Right cardiac atrium (tissue), 5 donors: Measurements from ENCODE around the gene GJB2. TPM values are rescaled to one million over a fixed set of nuclear protein-coding genes. Genes with fewer than 3 reads are reported as not detected.

ENCODE experiments used
- ATAC-seq, 2 donors: fragments of 200-7000 bp; cut with Tn5 transposase; one replicate each; pipeline versions ENCODE4 v1.8.0 to v1.9.1; 2020; ENCODE audit warnings: moderate library complexity in 2 of 2, mild to moderate bottlenecking in 1 of 2
- DNase-seq, 3 donors: peaks; one replicate each; pipeline ENCODE4 v3.0.0-alpha.2; 2020
- H3K27ac ChIP-seq: one replicate; pipeline ENCODE4 v1.5.1; 2013; ENCODE audit warnings: mild to moderate bottlenecking, low read length, control low read depth, moderate library complexity
- H3K27me3 ChIP-seq: one replicate; pipeline ENCODE4 v1.6.1; 2013; ENCODE audit not compliant: control insufficient read depth, insufficient read depth
- H3K4me1 ChIP-seq: one replicate; pipeline ENCODE4 v1.6.1; 2013; ENCODE audit warnings: low read length; ENCODE audit not compliant: control insufficient read depth, insufficient read depth
- H3K4me3 ChIP-seq: one replicate; pipeline ENCODE4 v1.5.1; 2013; ENCODE audit warnings: low read length, control low read depth
- H3K9me3 ChIP-seq: one replicate; pipeline ENCODE4 v1.6.1; 2013; ENCODE audit warnings: low read length; ENCODE audit not compliant: control insufficient read depth
- WGBS: extraction: QIAGEN DNeasy Blood & Tissue Kit; methylation state at CpG from one replicate; pipeline ENCODE4 v1.1.7; 2013; 5-methylcytosine and 5-hydroxymethylcytosine counted together
- intact Hi-C, 4 donors: fragments of 100-400 bp; cut with DNase I; formaldehyde crosslinking; loops; one replicate each; pipeline versions ENCODE4 v1.11.0 to v1.14.0; 2022 to 2023
- polyA plus RNA-seq: library from polyadenylated mRNA; stranded (reverse); fragments of 200-250 nt; gene quantifications from one replicate; pipeline ENCODE4 v1.2.3, GENCODE V29; 2013
- total RNA-seq, 4 donors: library from RNA; stranded (reverse); fragmentation: NEBNext Ultra II Directional; extraction: Animal tissue kit (Norgen Biotek cat#: 25700); gene quantifications; one replicate each; pipeline ENCODE4 v1.2.1, GENCODE V29; 2021
- donor health status: healthy with polysubstance abuse.
- donor health status: DM: no; HTN: yes; CAD: no.
- donor health status: DM: no; HTN: no; CAD: no.
- donor health status: DM: no; HTN: yes; CAD: no; lungs with severe emphysema.
- donor health status: DM: yes; HTN: yes; CAD: no.

The GJB2 gene
- total and polyA plus RNA-seq, 5 donors: 0.09 to 0.20 TPM; not detected in 3

DNA sequence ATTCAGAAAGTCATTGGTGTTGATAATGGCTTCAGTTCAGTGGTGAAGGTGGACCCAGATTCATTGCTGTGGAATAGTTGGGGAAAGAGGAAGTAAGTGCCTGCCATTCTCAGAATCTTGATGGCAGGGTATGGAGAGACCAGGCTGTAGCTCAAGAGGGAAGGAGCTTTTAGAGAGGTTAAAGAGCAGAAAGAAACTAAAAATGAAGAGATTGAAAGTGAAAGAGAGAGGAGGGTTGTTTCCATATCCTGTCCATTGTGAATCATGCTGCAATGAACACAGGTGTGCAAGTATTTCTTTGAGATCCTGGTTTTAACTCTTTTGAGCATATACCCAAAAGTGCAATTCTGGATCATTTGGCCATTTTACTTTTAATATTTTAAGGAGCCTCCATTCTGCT is 26.8 kb upstream of the GJB2 start:
- Histone ChIP-seq H3K4me3 (no peak overlapping the region), H3K4me1 (no peaks in the 10 kb centered on the region), H3K27me3 (no peaks in the 10 kb centered on the region), H3K27ac (no peak overlapping the region), H3K9me3 (no peaks in the 10 kb centered on the region)
- DNase-seq (no peak), ATAC-seq (no peak)
- intact Hi-C loops: no loop called here

DNA sequence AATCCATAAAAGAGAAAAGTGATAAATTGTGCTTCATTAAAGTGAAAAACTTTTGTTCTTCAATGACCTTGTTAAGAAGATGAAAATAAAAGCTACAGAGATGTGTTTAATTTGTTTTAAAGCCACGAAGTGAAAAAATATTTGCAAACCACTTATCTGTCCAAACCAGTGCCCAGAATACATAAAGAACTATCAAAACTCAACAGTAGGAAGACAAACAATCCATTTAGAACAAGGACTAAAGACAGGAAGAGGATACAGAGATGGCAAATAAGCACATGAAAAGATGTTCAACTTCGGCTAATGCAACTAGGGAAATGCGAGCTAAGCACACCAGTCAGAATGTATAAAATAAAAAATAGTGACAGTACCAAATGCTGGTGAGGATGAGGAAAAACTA is 24.4 kb upstream of the GJB2 start:
- no peak overlapping the region for H3K27ac ChIP-seq
- intact Hi-C loops: no loop called here
- no peaks in the 10 kb centered on the region for H3K27me3 ChIP-seq
- no peak overlapping the region for H3K4me3 ChIP-seq
- WGBS: 64% methylated on average over 3 of the region's 3 CpGs
- ATAC-seq: no peak
- H3K4me1 ChIP-seq: no peaks in the 10 kb centered on the region
- DNase-seq: no peak
- no peaks in the 10 kb centered on the region for H3K9me3 ChIP-seq

DNA sequence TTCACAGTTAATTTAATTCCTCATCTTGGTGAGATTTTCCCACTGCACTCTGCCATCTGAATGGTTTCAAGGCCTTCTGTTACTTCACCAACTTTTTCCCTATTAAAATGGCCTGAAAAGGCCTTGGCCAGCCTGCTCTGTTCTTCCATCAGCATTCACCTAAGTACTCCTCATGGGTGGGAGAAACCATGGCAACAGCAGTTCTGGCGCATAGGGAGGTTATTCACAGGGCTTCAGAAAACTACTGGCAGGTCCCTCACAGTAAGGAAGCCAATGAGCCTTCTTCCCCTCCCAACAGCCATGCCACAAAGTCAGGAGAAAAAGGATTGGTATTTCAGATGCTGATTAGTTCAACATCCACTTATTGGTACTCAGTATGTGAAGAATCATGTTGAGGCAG is 17.2 kb upstream of the GJB2 start:
- H3K27me3 ChIP-seq: no peaks in the 10 kb centered on the region
- H3K27ac ChIP-seq: no peak overlapping the region
- H3K4me3 ChIP-seq: no peak overlapping the region
- H3K4me1 ChIP-seq: no peaks in the 10 kb centered on the region
- no peaks in the 10 kb centered on the region for H3K9me3 ChIP-seq
- ATAC-seq (no peak), DNase-seq (no peak)
- intact Hi-C loops: no loop called here
- WGBS: 80% methylated on average over 1 of the region's 1 CpG

- Histone ChIP-seq H3K27ac (no peak overlapping the region), H3K4me3 (no peak overlapping the region), H3K4me1 (no peaks in the 10 kb centered on the region), H3K27me3 (no peaks in the 10 kb centered on the region), H3K9me3 (no peaks in the 10 kb centered on the region)
- 64% methylated on average over 16 of the region's 16 CpGs for WGBS
- DNase-seq: no peak
- intact Hi-C loops: no loop called here
- ATAC-seq: no peak
These were observed 14.0 kb upstream of the GJB2 start for GRCh38 chr13:20206698-20207235.

DNA sequence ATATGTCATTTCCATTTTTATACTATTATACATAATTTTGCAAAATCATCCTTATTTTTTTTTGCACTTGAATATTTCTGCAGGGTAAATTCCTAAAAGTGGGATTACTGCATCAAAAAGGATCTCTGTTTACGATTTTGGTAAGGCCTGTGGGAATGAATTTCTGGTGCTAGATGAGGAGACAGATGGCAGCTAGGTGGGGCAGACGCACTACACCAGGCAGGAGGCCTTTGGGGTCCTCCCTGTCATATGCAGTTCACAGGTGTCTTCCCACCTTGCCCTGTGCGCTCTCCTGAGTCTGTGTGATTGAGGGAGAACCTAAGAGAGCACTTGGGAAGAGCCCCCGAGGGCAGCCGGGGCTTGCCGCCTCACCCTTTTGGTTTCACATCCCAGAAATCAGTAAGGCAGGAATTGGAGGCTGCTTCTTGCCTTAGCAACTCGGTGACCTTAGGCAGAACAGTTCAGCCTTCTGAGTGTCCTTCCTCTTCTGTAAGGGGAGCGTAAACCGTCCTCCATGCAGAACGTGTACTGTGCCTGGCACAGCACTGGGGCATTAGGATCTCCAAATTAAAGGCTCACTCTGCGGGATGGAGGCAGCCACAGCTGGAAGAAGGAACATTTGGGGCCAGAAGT is 13.4 kb upstream of the GJB2 start:
- Histone ChIP-seq H3K27me3 (no peaks in the 10 kb centered on the region), H3K4me1 (no peaks in the 10 kb centered on the region), H3K9me3 (no peaks in the 10 kb centered on the region), H3K4me3 (no peak overlapping the region), H3K27ac (no peak overlapping the region)
- intact Hi-C loops: no loop called here
- 75% methylated on average over 11 of the region's 11 CpGs for WGBS
- ATAC-seq (peak in 1 of 2 donors; percentile 16), DNase-seq (no peak)

- intact Hi-C loops: loop anchor here in 3 of 4 donors (10.0 kb wide), 2 partner anchors 286 to 726 kb away; no protein-coding TSS in a partner anchor
These were observed 6.0 kb upstream of the GJB2 start for GRCh38 chr13:20198781-20199180.

GRCh38 chr13:20197361-20197834 is 4.7 kb upstream of the GJB2 start:
- H3K9me3 ChIP-seq: no peaks in the 10 kb centered on the region
- H3K4me1 ChIP-seq: no peaks in the 10 kb centered on the region
- no peaks in the 10 kb centered on the region for H3K27me3 ChIP-seq
- H3K4me3 ChIP-seq: no peak overlapping the region
- ATAC-seq (peak in 1 of 2 donors; percentile 41), DNase-seq (no peak)
- intact Hi-C loops: loop anchor here in 3 of 4 donors (10.0 kb wide), 2 partner anchors 287 to 727 kb away; no protein-coding TSS in a partner anchor
- no peak overlapping the region for H3K27ac ChIP-seq
- 6% methylated on average over 5 of the region's 5 CpGs for WGBS

More at GRCh38 chr13:20198781-20199180, 6.0 kb upstream of the GJB2 start:
- no peak for ATAC-seq
- Histone ChIP-seq H3K9me3 (no peaks in the 10 kb centered on the region), H3K4me1 (no peaks in the 10 kb centered on the region), H3K27ac (no peak overlapping the region), H3K4me3 (no peak overlapping the region), H3K27me3 (no peaks in the 10 kb centered on the region)
- WGBS: 82% methylated on average over 1 of the region's 1 CpG
- DNase-seq: no peak

- intact Hi-C loops: loop anchor here in 3 of 4 donors (10.0 kb wide), 2 partner anchors 289 to 729 kb away; no protein-coding TSS in a partner anchor
- ATAC-seq: no peak
These were observed 3.1 kb upstream of the GJB2 start for GRCh38 chr13:20195801-20196200.

DNA sequence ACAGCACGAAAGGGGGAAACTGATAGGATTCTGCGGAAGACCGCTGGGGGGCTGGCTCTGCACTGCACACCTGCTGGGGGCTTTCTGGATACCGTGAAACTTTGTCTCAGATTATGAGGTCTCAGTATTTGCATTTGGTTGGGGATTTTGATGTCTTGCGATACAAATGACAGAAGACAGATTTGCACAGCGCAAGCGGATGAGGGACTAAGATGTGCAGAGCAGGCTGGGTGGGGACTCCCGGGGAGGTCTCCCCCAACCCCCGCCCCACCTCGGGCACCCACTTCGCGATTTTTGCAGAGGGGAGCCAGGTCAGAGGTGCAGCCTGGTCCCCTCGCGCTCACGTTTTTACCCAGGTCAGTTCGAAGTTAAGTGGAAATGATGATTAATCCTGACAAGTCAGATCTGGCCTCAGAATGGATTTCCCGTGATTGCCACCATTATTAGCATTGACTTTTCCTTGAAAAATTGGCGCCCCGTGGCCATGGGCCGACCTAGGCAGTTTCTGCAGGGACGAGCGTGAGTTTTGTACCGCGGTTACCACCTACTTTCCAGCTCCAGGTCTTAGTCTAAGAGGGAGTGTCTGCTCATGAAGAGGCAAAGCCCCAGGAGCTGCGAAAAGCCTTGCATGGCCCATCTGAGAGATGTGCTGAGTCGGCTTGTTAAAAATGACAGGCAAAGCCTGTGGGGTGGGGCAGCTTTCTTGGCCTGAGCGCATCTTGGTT is 1.3 kb upstream of the GJB2 start:
- ATAC-seq (no peak), DNase-seq (no peak)
- WGBS: 11% methylated on average over 27 of the region's 27 CpGs
- no peaks in the 10 kb centered on the region for H3K9me3 ChIP-seq
- intact Hi-C loops: loop anchor here in 3 of 4 donors (5.0 to 10.0 kb wide), 3 partner anchors 291 to 731 kb away; no protein-coding TSS in a partner anchor
- no peaks in the 10 kb centered on the region for H3K27me3 ChIP-seq
- H3K4me3 ChIP-seq: no peak overlapping the region
- no peak overlapping the region for H3K27ac ChIP-seq
- no peaks in the 10 kb centered on the region for H3K4me1 ChIP-seq

More at GRCh38 chr13:20195801-20196200, 3.1 kb upstream of the GJB2 start:
- no peak overlapping the region for H3K27ac ChIP-seq
- H3K9me3 ChIP-seq: no peaks in the 10 kb centered on the region
- no peak for DNase-seq
- H3K4me1 ChIP-seq: no peaks in the 10 kb centered on the region
- no peak overlapping the region for H3K4me3 ChIP-seq
- no peaks in the 10 kb centered on the region for H3K27me3 ChIP-seq
- 68% methylated on average over 8 of the region's 8 CpGs for WGBS

DNA sequence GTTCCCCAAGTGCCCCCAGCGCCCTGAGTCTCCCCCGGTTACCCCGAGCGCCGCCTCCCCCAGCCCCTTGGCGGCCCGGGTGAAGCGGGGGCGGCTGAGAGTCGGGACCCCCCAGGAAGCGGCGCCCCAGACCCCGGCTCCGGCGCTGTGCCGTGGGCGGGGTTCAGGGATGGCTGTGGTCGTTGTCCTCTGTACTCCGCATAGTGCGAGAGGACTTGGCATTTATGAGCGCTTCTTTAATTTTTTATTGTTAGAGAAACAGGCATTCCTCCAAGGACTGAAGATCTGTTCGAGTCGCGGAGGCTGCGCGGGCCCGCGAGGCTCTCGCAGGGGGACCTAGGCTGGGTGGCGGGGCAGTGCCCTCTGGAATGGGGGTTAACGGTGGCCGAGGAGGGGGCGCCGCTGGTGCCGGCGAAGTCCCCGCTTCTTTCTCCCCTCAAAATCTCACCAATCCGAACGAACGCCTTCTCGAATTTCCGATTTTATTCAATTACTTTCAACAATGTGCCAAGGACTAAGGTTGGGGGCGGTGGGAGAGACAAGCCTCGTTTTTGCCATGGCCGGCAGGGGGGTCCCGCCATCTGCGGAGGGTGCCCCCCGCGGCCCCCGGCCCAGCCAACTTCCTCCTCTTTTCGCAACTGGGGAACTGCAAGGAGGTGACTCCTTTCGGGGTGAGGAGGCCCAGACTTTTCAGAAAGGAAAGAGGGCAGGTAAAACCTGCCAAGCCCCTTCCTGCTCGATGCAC is 596 bp upstream of the GJB2 start:
- DNase-seq (no peak), ATAC-seq (peak in 1 of 2 donors; percentile 50)
- intact Hi-C loops: loop anchor here in 3 of 4 donors (5.0 to 10.0 kb wide), 3 partner anchors 291 to 731 kb away; no protein-coding TSS in a partner anchor
- no peaks in the 10 kb centered on the region for H3K27me3 ChIP-seq
- H3K4me3 ChIP-seq: peak overlapping the region; percentile 89
- no peak overlapping the region for H3K27ac ChIP-seq
- no peaks in the 10 kb centered on the region for H3K9me3 ChIP-seq
- no peaks in the 10 kb centered on the region for H3K4me1 ChIP-seq
- 1% methylated on average over 53 of the region's 53 CpGs for WGBS
